HepG2 (cell line): ENCODE data around the gene RNF114. TPM values are rescaled to one million over a fixed set of nuclear protein-coding genes. Genes with fewer than 3 reads are reported as not detected.

Experiments used
- DNMT3B ChIP-seq: conservative IDR thresholded peaks from 2 replicates; pipeline ENCODE4 v1.6.1; 2016; ENCODE audit warnings: missing biosample characterization, control low read depth
- FOXC1 ChIP-seq: sonication (generic); formaldehyde crosslinking; IDR thresholded peaks from 2 replicates; pipeline ENCODE4 v1.8.0; 2022; ENCODE audit warnings: mild to moderate bottlenecking, missing genetic modification reagents, borderline replicate concordance
- GLI4 ChIP-seq: sonication (generic); formaldehyde crosslinking; IDR thresholded peaks from 2 replicates; pipeline ENCODE4 v1.5.1; 2020; ENCODE audit warnings: missing genetic modification reagents, mild to moderate bottlenecking, moderate library complexity, borderline replicate concordance
- GMEB2 ChIP-seq: IDR thresholded peaks from 2 replicates; pipeline ENCODE4 v1.6.1; 2016; ENCODE audit warnings: missing biosample characterization, missing genetic modification reagents, low read depth
- KLF11 ChIP-seq: IDR thresholded peaks from 2 replicates; pipeline ENCODE4 v1.6.1; 2016; ENCODE audit warnings: missing compliant biosample characterization
- MED13 ChIP-seq: sonication (generic); formaldehyde crosslinking; IDR thresholded peaks from 2 replicates; pipeline ENCODE4 v1.5.0; 2020; ENCODE audit warnings: missing genetic modification reagents
- MTA3 ChIP-seq: sonication (generic); formaldehyde crosslinking; IDR thresholded peaks from 2 replicates; pipeline ENCODE4 v1.4.0; 2020; ENCODE audit warnings: missing genetic modification reagents
- NCOA5 ChIP-seq: sonication (generic); formaldehyde crosslinking; IDR thresholded peaks from 2 replicates; pipeline ENCODE4 v1.4.0; 2020; ENCODE audit warnings: missing genetic modification reagents
- PCBP1 ChIP-seq: fragments of 200-400 bp; formaldehyde crosslinking; IDR thresholded peaks from 2 replicates; pipeline ENCODE4 v1.6.1; 2017; ENCODE audit warnings: mild to moderate bottlenecking, low read depth, low read length, borderline replicate concordance
- RBM39 ChIP-seq: fragments of 200-400 bp; formaldehyde crosslinking; IDR thresholded peaks from one replicate; pipeline ENCODE4 v1.6.1; 2018; ENCODE audit warnings: antibody characterized with exemption, mild to moderate bottlenecking, low read depth, low read length; ENCODE audit not compliant: poor library complexity, severe bottlenecking
- UBTF ChIP-seq: sonication (generic); formaldehyde crosslinking; IDR thresholded peaks from 2 replicates; pipeline ENCODE4 v1.4.0; 2020; ENCODE audit warnings: mild to moderate bottlenecking, missing genetic modification reagents
- ZBTB33 ChIP-seq: sonication (generic); formaldehyde crosslinking; IDR thresholded peaks from 2 replicates; pipeline ENCODE4 v1.4.0; 2020; ENCODE audit warnings: missing genetic modification reagents
- ZNF383 ChIP-seq: sonication (generic); formaldehyde crosslinking; IDR thresholded peaks from 2 replicates; pipeline ENCODE4 v1.4.0; 2020; ENCODE audit warnings: missing genetic modification reagents, mild to moderate bottlenecking, borderline replicate concordance
- ZNF431 ChIP-seq: sonication (generic); formaldehyde crosslinking; IDR thresholded peaks from 2 replicates; pipeline ENCODE4 v1.9.0; 2022; ENCODE audit warnings: missing genetic modification reagents, low read depth, mild to moderate bottlenecking, borderline replicate concordance
- ZNF746 ChIP-seq: sonication (generic); formaldehyde crosslinking; IDR thresholded peaks from 2 replicates; pipeline ENCODE4 v1.8.0; 2022; ENCODE audit warnings: mild to moderate bottlenecking, missing genetic modification reagents
- polyA plus RNA-seq, 8 experiments: library from polyadenylated mRNA; depleted of rRNA in 3 of 8; stranded (reverse) in 7 of 8; unstranded in 1 of 8; fragments of >200 nt; fragmentation: Illumina TruSeq in 4 of 8; extraction: Trizol in 4 of 8; gene quantifications; 2 replicates each; pipeline versions ENCODE4 v1.2.1 to v1.2.3, GENCODE V29; 2011 to 2016; ENCODE audit warnings: low read depth in 4 of 8, missing spikeins in 1 of 8, mixed read lengths in 1 of 8; ENCODE audit not compliant: insufficient read depth in 1 of 8
- total RNA-seq, 5 experiments: library from RNA; depleted of rRNA; stranded (reverse); fragments of >200 nt; fragmentation: Illumina TruSeq; extraction: Trizol; gene quantifications; 2 replicates each; pipeline ENCODE4 v1.2.3, GENCODE V29; 2016; ENCODE audit warnings: low read depth in 1 of 5
- TF ChIP-seq, protein P1 (sequence below): sonication (generic); formaldehyde crosslinking; conservative IDR thresholded peaks from 2 replicates; pipeline ENCODE4 v1.4.0; 2020; ENCODE audit warnings: missing genetic modification reagents
- TF ChIP-seq, protein P2 (sequence below): sonication (generic); formaldehyde crosslinking; IDR thresholded peaks from 2 replicates; pipeline ENCODE4 v1.5.0; 2020; ENCODE audit warnings: missing genetic modification reagents
- TF ChIP-seq, protein P3 (sequence below): sonication (generic); formaldehyde crosslinking; IDR thresholded peaks from 2 replicates; pipeline ENCODE4 v1.8.0; 2022; ENCODE audit warnings: mild to moderate bottlenecking, missing genetic modification reagents, moderate library complexity
- TF ChIP-seq, protein P4 (sequence below): sonication (generic); formaldehyde crosslinking; IDR thresholded peaks from 2 replicates; pipeline ENCODE4 v1.8.1; 2023; ENCODE audit warnings: mild to moderate bottlenecking, missing genetic modification reagents

Gene RNF114
- total and polyA plus RNA-seq, 2 of the 13 experiments (the other 11 are each of a cell fraction or from before 2014, with no cell fraction given): 119 to 126 TPM

DNA sequence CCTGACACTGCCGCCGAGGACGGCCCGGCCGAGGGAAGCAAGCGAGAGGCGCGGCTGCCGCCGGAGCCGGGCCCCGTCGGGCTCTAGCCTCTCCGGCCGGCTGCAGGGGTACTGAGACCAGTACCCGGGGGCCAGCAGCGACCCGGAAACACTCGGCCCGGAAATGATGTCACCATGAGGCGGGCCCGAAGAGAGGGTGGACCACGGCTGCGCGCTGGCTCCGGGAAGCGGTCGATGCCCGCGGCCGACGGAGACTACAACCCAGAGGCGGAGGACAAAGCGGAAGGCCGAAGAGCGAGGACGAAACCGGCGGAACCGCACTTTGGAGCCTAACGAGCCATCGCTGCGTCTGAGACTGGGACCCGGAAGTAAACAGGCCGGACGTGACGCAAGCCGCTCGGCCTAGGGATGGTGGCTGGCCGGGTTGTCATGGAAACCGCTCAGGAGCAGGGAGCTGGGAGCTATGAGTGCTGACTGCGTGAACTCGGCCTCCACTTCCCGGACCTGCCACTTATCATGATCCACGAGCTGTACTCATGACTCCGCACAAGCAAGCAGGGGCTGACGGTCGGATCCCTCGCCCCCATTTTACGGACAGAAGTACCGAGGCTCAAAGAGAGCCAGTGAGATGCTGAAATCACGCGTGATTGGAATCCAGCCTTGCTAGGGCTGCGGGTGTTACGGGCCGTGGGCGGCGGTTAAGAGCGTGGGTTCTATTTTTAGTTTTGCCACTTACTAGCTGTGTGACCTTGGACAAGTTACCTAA lies 20.6 kb upstream of the RNF114 start, which contains the start of gene SPATA2 (continued):
- TF ChIP-seq, protein P1, sequence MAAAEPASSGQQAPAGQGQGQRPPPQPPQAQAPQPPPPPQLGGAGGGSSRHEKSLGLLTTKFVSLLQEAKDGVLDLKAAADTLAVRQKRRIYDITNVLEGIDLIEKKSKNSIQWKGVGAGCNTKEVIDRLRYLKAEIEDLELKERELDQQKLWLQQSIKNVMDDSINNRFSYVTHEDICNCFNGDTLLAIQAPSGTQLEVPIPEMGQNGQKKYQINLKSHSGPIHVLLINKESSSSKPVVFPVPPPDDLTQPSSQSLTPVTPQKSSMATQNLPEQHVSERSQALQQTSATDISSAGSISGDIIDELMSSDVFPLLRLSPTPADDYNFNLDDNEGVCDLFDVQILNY (CRISPR knock-in tag): no peak
- peak; percentile 23; the same call in 1 of the 2 replicates for TF ChIP-seq KLF11
- TF ChIP-seq ZNF746: no peak
- no peak; the same call in 1 of the 2 replicates for TF ChIP-seq GMEB2 (CRISPR knock-in tag)
- no peak for TF ChIP-seq PCBP1
- TF ChIP-seq FOXC1 (CRISPR knock-in tag): peak; percentile 98; the same call in 1 of the 2 replicates
- TF ChIP-seq, protein P2, sequence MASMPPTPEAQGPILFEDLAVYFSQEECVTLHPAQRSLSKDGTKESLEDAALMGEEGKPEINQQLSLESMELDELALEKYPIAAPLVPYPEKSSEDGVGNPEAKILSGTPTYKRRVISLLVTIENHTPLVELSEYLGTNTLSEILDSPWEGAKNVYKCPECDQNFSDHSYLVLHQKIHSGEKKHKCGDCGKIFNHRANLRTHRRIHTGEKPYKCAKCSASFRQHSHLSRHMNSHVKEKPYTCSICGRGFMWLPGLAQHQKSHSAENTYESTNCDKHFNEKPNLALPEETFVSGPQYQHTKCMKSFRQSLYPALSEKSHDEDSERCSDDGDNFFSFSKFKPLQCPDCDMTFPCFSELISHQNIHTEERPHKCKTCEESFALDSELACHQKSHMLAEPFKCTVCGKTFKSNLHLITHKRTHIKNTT (CRISPR knock-in tag): 0 out of 2 replicates have a peak, but pooled peaks have one; percentile 67
- TF ChIP-seq, protein P3, sequence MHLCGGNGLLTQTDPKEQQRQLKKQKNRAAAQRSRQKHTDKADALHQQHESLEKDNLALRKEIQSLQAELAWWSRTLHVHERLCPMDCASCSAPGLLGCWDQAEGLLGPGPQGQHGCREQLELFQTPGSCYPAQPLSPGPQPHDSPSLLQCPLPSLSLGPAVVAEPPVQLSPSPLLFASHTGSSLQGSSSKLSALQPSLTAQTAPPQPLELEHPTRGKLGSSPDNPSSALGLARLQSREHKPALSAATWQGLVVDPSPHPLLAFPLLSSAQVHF (CRISPR knock-in tag): no peak
- TF ChIP-seq UBTF (CRISPR knock-in tag): peak; percentile 85
- TF ChIP-seq MED13 (CRISPR knock-in tag): peak; percentile 90; the same call in 1 of the 2 replicates
- TF ChIP-seq ZNF431: no peak; the same call in 1 of the 2 replicates
- peak; percentile 33; the same call in 1 of the 2 replicates for TF ChIP-seq GLI4 (CRISPR knock-in tag)
- peak; percentile 88 for TF ChIP-seq RBM39
- no peak for TF ChIP-seq NCOA5 (CRISPR knock-in tag)
- TF ChIP-seq, protein P4, sequence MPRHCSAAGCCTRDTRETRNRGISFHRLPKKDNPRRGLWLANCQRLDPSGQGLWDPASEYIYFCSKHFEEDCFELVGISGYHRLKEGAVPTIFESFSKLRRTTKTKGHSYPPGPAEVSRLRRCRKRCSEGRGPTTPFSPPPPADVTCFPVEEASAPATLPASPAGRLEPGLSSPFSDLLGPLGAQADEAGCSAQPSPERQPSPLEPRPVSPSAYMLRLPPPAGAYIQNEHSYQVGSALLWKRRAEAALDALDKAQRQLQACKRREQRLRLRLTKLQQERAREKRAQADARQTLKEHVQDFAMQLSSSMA: peak; percentile 96
- no peak; the same call in none of the 2 replicates for TF ChIP-seq DNMT3B (CRISPR knock-in tag)
- no peak for TF ChIP-seq MTA3 (CRISPR knock-in tag)
- no peak; the same call in 1 of the 2 replicates for TF ChIP-seq ZBTB33 (CRISPR knock-in tag)
- no peak for TF ChIP-seq ZNF383 (CRISPR knock-in tag)
